HG02642 (cell line): ENCODE results near the gene RPL5.

Experiments used
- ATAC-seq: cut with Tn5 transposase; IDR thresholded peaks from one replicate; pipeline ENCODE4 v1.9.1; 2021; ENCODE audit warnings: mild to moderate bottlenecking; ENCODE audit not compliant: unreplicated experiment, poor library complexity

RPL5 gene

GRCh38 chr1:92886886-92887419, 55.1 kb downstream of the RPL5 start:
- ATAC-seq: no peak

GRCh38 chr1:92887465-92887864, 55.6 kb downstream of the RPL5 start:
- ATAC-seq: no peak
